ENCODE data around the gene CABP1. TPM values are rescaled to one million over a fixed set of nuclear protein-coding genes. Genes with fewer than 3 reads are reported as not detected.
A peak's percentile ranks its signal among the peaks of the same experiment; 100 is the strongest.
"Not testable (repeated sequence)": the region's sequence is repeated elsewhere in the genome, so short reads cannot be mapped to it uniquely, and the experiment has no call there.

The CABP1 gene
- total and polyA plus RNA-seq, 8 donors, result 0.37 to 3.7 (median 2.3) TPM

DNA sequence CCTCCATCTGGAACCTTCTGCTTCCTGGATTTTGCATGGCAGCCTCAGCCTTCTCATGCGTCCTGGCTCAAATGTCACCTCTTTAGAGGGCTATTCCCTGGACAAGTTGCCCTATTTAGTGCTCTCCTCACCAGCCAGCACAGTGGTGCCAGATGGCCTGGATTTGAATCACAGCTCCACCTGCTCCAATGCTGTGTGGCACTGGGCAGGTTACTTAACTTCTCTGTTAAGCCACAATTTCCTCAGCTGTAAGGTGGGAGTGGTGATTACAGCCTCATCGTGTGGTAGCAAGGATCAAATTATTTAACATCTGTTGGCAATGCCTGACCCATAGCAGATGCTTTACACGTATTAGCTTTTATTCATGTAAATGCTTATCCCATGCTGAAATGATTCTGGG is 42.6 kb upstream of the CABP1 start:
- Histone ChIP-seq H3K4me3 (no peak overlapping the region), H3K4me1 (peaks cover 0 to 19% of the 10 kb centered on the region in 2 donors), H3K36me3 (no peaks in the 10 kb centered on the region), H3K27ac (no peak overlapping the region), H3K27me3 (peaks cover 0 to 47% of the 10 kb centered on the region in 2 donors), H3K9me3 (no peaks in the 10 kb centered on the region)
- TF ChIP-seq, protein P1, sequence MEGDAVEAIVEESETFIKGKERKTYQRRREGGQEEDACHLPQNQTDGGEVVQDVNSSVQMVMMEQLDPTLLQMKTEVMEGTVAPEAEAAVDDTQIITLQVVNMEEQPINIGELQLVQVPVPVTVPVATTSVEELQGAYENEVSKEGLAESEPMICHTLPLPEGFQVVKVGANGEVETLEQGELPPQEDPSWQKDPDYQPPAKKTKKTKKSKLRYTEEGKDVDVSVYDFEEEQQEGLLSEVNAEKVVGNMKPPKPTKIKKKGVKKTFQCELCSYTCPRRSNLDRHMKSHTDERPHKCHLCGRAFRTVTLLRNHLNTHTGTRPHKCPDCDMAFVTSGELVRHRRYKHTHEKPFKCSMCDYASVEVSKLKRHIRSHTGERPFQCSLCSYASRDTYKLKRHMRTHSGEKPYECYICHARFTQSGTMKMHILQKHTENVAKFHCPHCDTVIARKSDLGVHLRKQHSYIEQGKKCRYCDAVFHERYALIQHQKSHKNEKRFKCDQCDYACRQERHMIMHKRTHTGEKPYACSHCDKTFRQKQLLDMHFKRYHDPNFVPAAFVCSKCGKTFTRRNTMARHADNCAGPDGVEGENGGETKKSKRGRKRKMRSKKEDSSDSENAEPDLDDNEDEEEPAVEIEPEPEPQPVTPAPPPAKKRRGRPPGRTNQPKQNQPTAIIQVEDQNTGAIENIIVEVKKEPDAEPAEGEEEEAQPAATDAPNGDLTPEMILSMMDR (IDR thresholded peaks at IDR 0.05), result no peak
- intact Hi-C loops (cut with DNase I), result no loop called here
- no peak for ATAC-seq
- no peak for DNase-seq

DNA sequence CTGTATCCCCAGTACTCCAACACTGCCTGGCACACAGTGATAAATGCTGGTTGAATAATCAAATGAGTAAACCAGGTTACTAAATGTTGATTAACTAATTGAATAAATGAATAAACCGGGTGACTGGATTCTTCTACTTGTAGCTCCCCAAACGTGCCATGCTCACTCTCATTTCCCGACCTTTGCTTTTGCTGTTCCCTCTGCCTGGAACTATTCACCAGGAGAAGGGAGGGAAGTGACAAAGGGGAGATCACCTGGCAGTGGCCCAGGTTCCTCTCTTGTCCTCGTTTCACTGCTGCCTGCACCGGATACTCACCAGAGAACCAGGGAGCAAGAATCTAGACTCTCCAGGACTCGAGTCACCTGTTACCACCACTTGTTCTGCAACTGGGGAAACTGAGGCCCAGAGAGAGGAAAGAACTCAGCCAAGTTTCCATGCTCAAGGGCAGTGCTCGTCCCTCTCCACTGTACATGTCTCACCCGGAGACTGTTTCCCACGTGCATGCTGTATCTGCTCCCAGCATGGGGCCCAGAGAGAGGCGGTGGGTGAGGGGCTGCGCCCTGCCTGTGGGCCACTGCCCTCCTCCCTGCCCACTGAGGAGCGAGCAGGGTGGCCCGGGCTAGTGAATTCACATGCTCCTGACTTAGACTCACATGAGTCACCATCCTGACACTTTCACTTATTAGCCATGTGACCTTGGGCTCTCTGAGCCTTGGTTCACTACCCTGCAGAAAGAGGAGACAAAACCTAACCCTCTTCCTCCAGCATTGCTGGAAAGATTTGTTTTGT is 41.6 kb upstream of the CABP1 start:
- intact Hi-C loops (cut with DNase I), result no loop called here
- TF ChIP-seq, protein P1 (IDR thresholded peaks at IDR 0.05), result no peak
- peak in 1 of 4 donors; percentile 51 for DNase-seq
- H3K4me1 ChIP-seq, result peaks cover 0 to 19% of the 10 kb centered on the region in 2 donors
- H3K4me3 ChIP-seq, result no peak overlapping the region
- H3K36me3 ChIP-seq, result no peaks in the 10 kb centered on the region
- no peaks in the 10 kb centered on the region for H3K9me3 ChIP-seq
- peaks cover 0 to 47% of the 10 kb centered on the region in 2 donors for H3K27me3 ChIP-seq
- ATAC-seq, result peak; percentile 91
- H3K27ac ChIP-seq, result no peak overlapping the region

- Histone ChIP-seq H3K4me3 (no peak overlapping the region), H3K9me3 (no peaks in the 10 kb centered on the region), H3K27ac (no peak overlapping the region), H3K4me1 (peaks cover 0 to 19% of the 10 kb centered on the region in 2 donors), H3K27me3 (peaks cover 0 to 47% of the 10 kb centered on the region in 2 donors), H3K36me3 (no peaks in the 10 kb centered on the region)
- DNase-seq (no peak), ATAC-seq (no peak)
- TF ChIP-seq, protein P1 (IDR thresholded peaks at IDR 0.05), result no peak
- intact Hi-C loops (cut with DNase I), result no loop called here
These were observed 40.5 kb upstream of the CABP1 start for GRCh38 chr12:120599672-120600552.

DNA sequence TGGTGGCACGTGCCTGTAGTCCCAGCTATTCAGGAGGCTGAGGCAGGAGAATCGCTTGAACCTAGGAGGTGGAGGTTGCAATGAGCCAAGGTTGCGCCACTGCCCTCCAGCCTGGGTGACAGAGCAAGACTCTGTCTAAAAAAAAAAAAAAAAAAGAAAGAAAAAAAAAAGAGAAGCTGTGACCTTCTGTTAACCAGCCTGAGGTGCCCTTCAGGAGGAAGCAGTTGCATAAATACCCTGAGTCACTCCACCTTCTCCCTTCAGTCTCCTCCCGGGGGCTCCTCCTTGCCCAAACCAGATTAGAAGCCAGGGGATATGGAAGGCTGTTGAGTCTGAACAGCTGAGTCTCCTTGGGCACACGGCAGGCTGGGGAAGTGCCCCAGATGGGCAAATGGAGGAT is 38.0 kb upstream of the CABP1 start:
- intact Hi-C loops (cut with DNase I); H3K4me3 ChIP-seq; H3K9me3 ChIP-seq; H3K36me3 ChIP-seq: not testable (repeated sequence)
- peaks cover 0 to 19% of the 10 kb centered on the region in 2 donors for H3K4me1 ChIP-seq
- ATAC-seq, result peak; percentile 53
- peak in 2 of 4 donors; percentile 38 to 84 for DNase-seq
- peaks cover 0 to 39% of the 10 kb centered on the region in 2 donors for H3K27me3 ChIP-seq
- H3K27ac ChIP-seq, result peak overlapping the region in 1 of 2 donors; percentile 58

GRCh38 chr12:120610560-120610959 is 29.9 kb upstream of the CABP1 start:
- no peak for DNase-seq
- no peaks in the 10 kb centered on the region for H3K4me1 ChIP-seq
- TF ChIP-seq, protein P1 (IDR thresholded peaks at IDR 0.05), result no peak
- H3K4me3 ChIP-seq, result no peak overlapping the region
- no peak for ATAC-seq
- intact Hi-C loops (cut with DNase I), result no loop called here
- H3K27ac ChIP-seq, result no peak overlapping the region
- H3K36me3 ChIP-seq, result no peaks in the 10 kb centered on the region
- H3K27me3 ChIP-seq, result no peaks in the 10 kb centered on the region
- no peaks in the 10 kb centered on the region for H3K9me3 ChIP-seq

DNA sequence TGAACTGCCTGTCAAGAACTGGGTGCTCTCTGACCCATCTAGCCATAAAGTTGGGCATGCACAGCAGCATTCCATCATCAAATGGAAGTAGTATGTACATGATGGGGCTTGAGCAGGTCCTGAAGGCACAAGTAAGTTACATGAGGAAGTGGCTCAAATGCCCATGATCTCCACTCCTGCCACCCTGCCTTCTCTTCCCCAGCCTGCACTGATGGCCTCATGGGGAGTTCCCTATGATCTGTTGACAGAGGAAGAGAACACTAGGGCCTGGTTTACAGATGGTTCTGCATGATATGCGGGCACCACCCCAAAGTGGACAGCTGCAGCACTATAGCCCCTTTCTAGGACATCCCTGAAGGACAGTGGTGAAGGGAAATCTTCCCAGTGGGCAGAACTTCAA is 28.9 kb upstream of the CABP1 start:
- H3K4me1 ChIP-seq; H3K36me3 ChIP-seq; ATAC-seq; intact Hi-C loops (cut with DNase I); H3K27me3 ChIP-seq; H3K27ac ChIP-seq; H3K9me3 ChIP-seq; H3K4me3 ChIP-seq; DNase-seq: not testable (repeated sequence)
